Esophagus muscularis mucosa (tissue), 4 donors: ENCODE measurements around the gene TNK2. TPM values are rescaled to one million over a fixed set of nuclear protein-coding genes. Genes with fewer than 3 reads are reported as not detected.

Experiments used
- DNase-seq: peaks from one replicate; pipeline ENCODE4 v3.0.0-alpha.2; 2017; ENCODE audit errors: extremely low spot score
- H3K27ac ChIP-seq, 4 donors: fragments of 200-600 bp; sonication (generic); replicated peaks in 1 of 4; 1 replicate in 3 of 4; 2 replicates in 1 of 4; pipeline ENCODE4 v1.5.1; 2016 to 2019; ENCODE audit warnings: mild to moderate bottlenecking in 1 of 4
- H3K27me3 ChIP-seq, 4 donors: fragments of 200-600 bp; sonication (generic); one replicate each; pipeline versions ENCODE4 v1.5.1 to v1.6.0; 2016 to 2019
- H3K36me3 ChIP-seq, 4 donors: fragments of 200-600 bp; sonication (generic); one replicate each; pipeline ENCODE4 v1.5.1; 2016 to 2019
- H3K4me1 ChIP-seq, 4 donors: fragments of 200-600 bp; sonication (generic); one replicate each; pipeline ENCODE4 v1.5.1; 2016 to 2019
- H3K4me3 ChIP-seq, 4 donors: fragments of 200-600 bp; sonication (generic); 1 replicate in 2 of 4; 2 replicates in 2 of 4; pipeline ENCODE4 v1.5.1; 2016 to 2019; ENCODE audit warnings: mild to moderate bottlenecking in 4 of 4, moderate library complexity in 1 of 4
- H3K9me3 ChIP-seq, 4 donors: fragments of 200-600 bp; sonication (generic); 1 replicate in 3 of 4; 2 replicates in 1 of 4; pipeline ENCODE4 v1.5.1; 2016 to 2019
- EP300 ChIP-seq: sonication (generic); formaldehyde crosslinking; IDR thresholded peaks from one replicate; pipeline ENCODE4 v1.6.1; 2017; ENCODE audit warnings: antibody characterized with exemption
- POLR2A ChIP-seq: fragments of 450-650 bp; IDR thresholded peaks from one replicate; pipeline ENCODE4 v1.6.1; 2017; ENCODE audit warnings: antibody characterized with exemption, moderate library complexity, mild to moderate bottlenecking, low read depth
- POLR2AphosphoS5 ChIP-seq, 2 donors: sonication (generic); formaldehyde crosslinking; IDR thresholded peaks; one replicate each; pipeline ENCODE4 v1.6.1; 2017; ENCODE audit warnings: antibody characterized with exemption in 2 of 2
- WGBS: methylation state at CpG from one replicate; pipeline ENCODE4 v1.1.5; 2018; 5-methylcytosine and 5-hydroxymethylcytosine counted together
- intact Hi-C: fragments of 100-400 bp; cut with DNase I; formaldehyde crosslinking; loops from one replicate; pipeline ENCODE4 v1.15.1; 2023
- total RNA-seq, 4 donors: library from RNA; depleted of rRNA; stranded (reverse); fragments of >200 nt; gene quantifications; one replicate each; pipeline versions ENCODE4 v1.1.0 to v1.2.1, GENCODE V29; 2016
- TF ChIP-seq, protein P1 (sequence below), 3 experiments: fragments of 200-600 bp in 2 of 3; fragments of 450-650 bp in 1 of 3; sonication (generic) in 2 of 3; IDR thresholded peaks; one replicate each; pipeline ENCODE4 v1.5.1; 2017 to 2019; ENCODE audit warnings: antibody characterized with exemption in 3 of 3, mild to moderate bottlenecking in 2 of 3, moderate library complexity in 1 of 3

Gene TNK2
- total RNA-seq, 4 donors from 2014 or later: 16.4 to 42.3 (median 28.3) TPM

- H3K36me3 ChIP-seq: peaks cover 0 to 12% (median 4%) of the 10 kb centered on the region in 4 donors
- H3K27ac ChIP-seq: peak overlapping the region; percentile 89 to 95 (median 93)
- 31% methylated on average over 16 of the region's 35 CpGs for WGBS
- DNase-seq: no peak
- H3K4me1 ChIP-seq: peaks cover 63 to 82% (median 80%) of the 10 kb centered on the region in 4 donors
- H3K27me3 ChIP-seq: no peaks in the 10 kb centered on the region
- intact Hi-C loops: no loop called here
- H3K4me3 ChIP-seq: peak overlapping the region; percentile 44 to 57 (median 50)
- H3K9me3 ChIP-seq: no peaks in the 10 kb centered on the region
- TF ChIP-seq, protein P1, sequence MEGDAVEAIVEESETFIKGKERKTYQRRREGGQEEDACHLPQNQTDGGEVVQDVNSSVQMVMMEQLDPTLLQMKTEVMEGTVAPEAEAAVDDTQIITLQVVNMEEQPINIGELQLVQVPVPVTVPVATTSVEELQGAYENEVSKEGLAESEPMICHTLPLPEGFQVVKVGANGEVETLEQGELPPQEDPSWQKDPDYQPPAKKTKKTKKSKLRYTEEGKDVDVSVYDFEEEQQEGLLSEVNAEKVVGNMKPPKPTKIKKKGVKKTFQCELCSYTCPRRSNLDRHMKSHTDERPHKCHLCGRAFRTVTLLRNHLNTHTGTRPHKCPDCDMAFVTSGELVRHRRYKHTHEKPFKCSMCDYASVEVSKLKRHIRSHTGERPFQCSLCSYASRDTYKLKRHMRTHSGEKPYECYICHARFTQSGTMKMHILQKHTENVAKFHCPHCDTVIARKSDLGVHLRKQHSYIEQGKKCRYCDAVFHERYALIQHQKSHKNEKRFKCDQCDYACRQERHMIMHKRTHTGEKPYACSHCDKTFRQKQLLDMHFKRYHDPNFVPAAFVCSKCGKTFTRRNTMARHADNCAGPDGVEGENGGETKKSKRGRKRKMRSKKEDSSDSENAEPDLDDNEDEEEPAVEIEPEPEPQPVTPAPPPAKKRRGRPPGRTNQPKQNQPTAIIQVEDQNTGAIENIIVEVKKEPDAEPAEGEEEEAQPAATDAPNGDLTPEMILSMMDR (IDR thresholded peaks at IDR 0.05): peak; percentile 10 to 13 (median 13)
- peak in 1 of 2 donors; percentile 54 for TF ChIP-seq POLR2AphosphoS5 (IDR thresholded peaks at IDR 0.05)
- no peak for TF ChIP-seq EP300
Measured at GRCh38 chr3:195892105-195893043, 16.0 kb downstream of the TNK2 start.

DNA sequence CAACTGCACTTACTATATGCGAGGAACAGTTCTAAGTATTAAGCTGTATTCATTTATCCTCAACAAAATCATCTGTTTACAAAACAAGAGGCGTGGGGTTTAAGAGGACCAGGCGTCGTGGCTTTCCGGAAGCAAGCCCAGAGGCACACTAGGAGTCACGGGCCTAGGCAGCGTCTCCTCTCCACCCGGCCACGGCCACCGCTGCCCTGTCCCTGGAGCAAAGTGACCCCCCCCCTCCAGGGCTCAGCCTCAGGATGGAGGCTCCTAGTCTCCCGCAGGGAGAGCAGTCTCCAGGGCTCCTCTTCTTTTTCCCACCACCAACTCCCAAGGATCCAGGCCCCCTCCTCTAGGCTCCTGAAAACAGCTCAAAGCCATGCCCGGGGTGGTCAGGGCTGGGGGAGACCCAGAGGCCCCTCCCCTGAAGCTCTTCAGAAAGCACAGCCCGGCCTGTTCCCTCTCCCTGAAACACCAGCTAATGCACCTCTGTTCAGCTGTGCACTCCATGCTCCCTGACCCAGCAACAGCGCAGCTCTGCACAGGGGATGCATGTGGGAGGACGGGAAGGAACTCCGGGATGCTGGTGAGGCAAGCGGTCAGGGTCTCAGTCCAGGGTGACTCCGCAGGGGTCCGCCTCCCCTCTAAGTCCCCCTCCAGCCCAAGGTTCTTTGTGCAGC lies 16.8 kb downstream of the TNK2 start:
- H3K4me1 ChIP-seq: peaks cover 60 to 78% (median 78%) of the 10 kb centered on the region in 4 donors
- intact Hi-C loops: no loop called here
- no peak for DNase-seq
- H3K27me3 ChIP-seq: no peaks in the 10 kb centered on the region
- peaks cover 0 to 20% (median 6%) of the 10 kb centered on the region in 4 donors for H3K36me3 ChIP-seq
- H3K9me3 ChIP-seq: no peaks in the 10 kb centered on the region
- H3K4me3 ChIP-seq: peak overlapping the region; percentile 44 to 57 (median 50)
- WGBS: 80% methylated on average over 11 of the region's 19 CpGs
- TF ChIP-seq, protein P1 (IDR thresholded peaks at IDR 0.05): no peak
- TF ChIP-seq EP300: no peak
- no peak for TF ChIP-seq POLR2A
- TF ChIP-seq POLR2AphosphoS5 (IDR thresholded peaks at IDR 0.05): no peak
- peak overlapping the region; percentile 89 to 95 (median 93) for H3K27ac ChIP-seq

GRCh38 chr3:195889870-195890295 lies 18.5 kb downstream of the TNK2 start:
- peaks cover 64 to 77% (median 74%) of the 10 kb centered on the region in 4 donors for H3K4me1 ChIP-seq
- H3K27me3 ChIP-seq: no peaks in the 10 kb centered on the region
- H3K4me3 ChIP-seq: no peak overlapping the region
- H3K27ac ChIP-seq: no peak overlapping the region
- intact Hi-C loops: no loop called here
- TF ChIP-seq, protein P1 (IDR thresholded peaks at IDR 0.05): no peak
- no peak for TF ChIP-seq POLR2A
- TF ChIP-seq POLR2AphosphoS5 (IDR thresholded peaks at IDR 0.05): no peak
- no peak for TF ChIP-seq EP300
- H3K36me3 ChIP-seq: peaks cover 0 to 24% (median 8%) of the 10 kb centered on the region in 4 donors
- no peak for DNase-seq
- no peaks in the 10 kb centered on the region for H3K9me3 ChIP-seq
- 62% methylated on average over 5 of the region's 8 CpGs for WGBS

DNA sequence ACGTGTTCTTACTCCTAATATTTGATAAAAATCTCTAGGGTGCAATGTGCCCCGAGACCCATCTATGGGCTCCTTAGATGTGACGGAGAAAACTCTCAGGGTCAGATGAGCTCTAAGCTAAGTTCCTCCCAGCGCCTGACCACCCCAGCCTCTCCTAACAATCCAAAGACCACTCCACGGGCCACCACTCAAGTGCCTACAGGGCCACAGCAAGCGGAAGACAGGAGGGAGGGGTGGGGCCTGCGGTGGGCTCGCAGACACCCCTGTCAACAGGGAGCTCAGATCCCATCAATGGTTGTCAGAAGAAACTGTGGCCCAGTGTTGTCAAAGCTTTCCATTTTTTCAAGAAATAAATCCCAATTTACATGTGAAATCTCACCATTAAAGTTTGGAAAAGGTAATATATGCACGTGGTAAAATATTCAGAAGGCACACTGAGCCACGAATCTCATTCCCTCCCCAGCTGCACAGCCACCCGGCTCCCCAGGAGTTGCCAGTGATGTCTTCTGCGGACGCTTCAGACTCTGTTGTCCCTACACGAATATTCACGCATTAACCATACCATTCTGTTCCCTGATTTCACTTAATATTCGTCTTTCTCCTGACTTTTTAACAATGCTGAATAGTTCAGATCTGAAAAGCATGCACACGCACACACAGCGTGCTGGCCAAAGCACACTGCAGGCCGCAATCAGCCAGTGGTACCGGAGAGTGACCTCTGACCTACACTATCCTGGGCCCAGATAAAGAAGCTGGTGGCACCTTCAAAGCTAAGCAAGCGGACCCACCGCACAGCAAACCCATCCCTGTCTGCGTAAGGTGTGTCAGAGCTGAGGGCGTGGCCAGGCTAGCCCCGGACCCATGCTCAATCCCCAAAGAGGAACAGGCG lies 19.1 kb downstream of the TNK2 start:
- TF ChIP-seq, protein P1 (IDR thresholded peaks at IDR 0.05): no peak
- TF ChIP-seq POLR2A (no peak), EP300 (no peak), POLR2AphosphoS5 (IDR thresholded peaks at IDR 0.05) (no peak)
- no peaks in the 10 kb centered on the region for H3K9me3 ChIP-seq
- H3K4me1 ChIP-seq: peaks cover 60 to 70% (median 68%) of the 10 kb centered on the region in 4 donors
- no peak overlapping the region for H3K4me3 ChIP-seq
- H3K27me3 ChIP-seq: no peaks in the 10 kb centered on the region
- peaks cover 3 to 31% (median 14%) of the 10 kb centered on the region in 4 donors for H3K36me3 ChIP-seq
- DNase-seq: no peak
- WGBS: 86% methylated on average over 25 of the region's 26 CpGs
- intact Hi-C loops: no loop called here
- no peak overlapping the region for H3K27ac ChIP-seq
